OCI-LY7 (cell line): ENCODE measurements around the gene ZDHHC22. TPM values are rescaled to one million over a fixed set of nuclear protein-coding genes. Genes with fewer than 3 reads are reported as not detected.

Experiments
- BruUV-seq: library from RNA; stranded (reverse); fragments of 400-500 nt; replicated peaks from 2 replicates; lab custom pipeline; 2021; lab: Mats Ljungman, UMichigan
- CTCF ChIA-PET: fragments of 300-600 bp; sonication (Branson Sonifier 250); formaldehyde crosslinking; loops from one replicate; lab custom pipeline; 2022; ENCODE audit warnings: antibody characterized with exemption; ENCODE audit not compliant: unreplicated experiment; lab: Charles Lee
- POLR2A ChIA-PET: fragments of 300-600 bp; sonication (Branson Sonifier 250); formaldehyde crosslinking; loops from one replicate; lab custom pipeline; 2022; ENCODE audit warnings: antibody characterized with exemption; lab: Charles Lee
- DNase-seq: peaks from one replicate; pipeline ENCODE4 v3.0.0-alpha.2; 2015; ENCODE audit warnings: low spot score
- H2AFZ ChIP-seq: fragments of 200-600 bp; sonication (generic), shearing (Covaris generic); 2 replicates; pipeline ENCODE4 v1.6.1; 2014; ENCODE audit warnings: mild to moderate bottlenecking, antibody characterized with exemption, low read length, moderate library complexity
- H3K27ac ChIP-seq: fragments of 200-600 bp; sonication (generic); 2 replicates; pipeline ENCODE4 v1.5.1; 2014; ENCODE audit warnings: mixed run types, low read depth, mild to moderate bottlenecking, moderate library complexity, low read length, inconsistent platforms; ENCODE audit not compliant: poor library complexity, severe bottlenecking
- H3K36me3 ChIP-seq: fragments of 200-600 bp; sonication (generic); 2 replicates; pipeline ENCODE4 v1.6.1; 2014; ENCODE audit warnings: mild to moderate bottlenecking, antibody characterized with exemption, low read length, moderate library complexity, mixed read lengths; ENCODE audit not compliant: insufficient read depth
- H3K4me1 ChIP-seq: fragments of 200-600 bp; sonication (generic); 2 replicates; pipeline ENCODE4 v1.5.1; 2014; ENCODE audit warnings: mild to moderate bottlenecking, low read length; ENCODE audit not compliant: insufficient read depth, poor library complexity, severe bottlenecking
- H3K4me2 ChIP-seq: fragments of 200-600 bp; sonication (generic); 2 replicates; pipeline ENCODE4 v1.6.1; 2014; ENCODE audit warnings: mild to moderate bottlenecking, low read length
- H3K4me3 ChIP-seq: fragments of 200-600 bp; sonication (generic); 2 replicates; pipeline ENCODE4 v1.5.1; 2014; ENCODE audit warnings: mild to moderate bottlenecking, low read depth, low read length; ENCODE audit not compliant: poor library complexity, severe bottlenecking
- H3K79me2 ChIP-seq: fragments of 200-600 bp; sonication (generic); 2 replicates; pipeline ENCODE4 v1.6.1; 2016; ENCODE audit warnings: low read depth, mild to moderate bottlenecking, low read length, moderate library complexity, mixed read lengths; ENCODE audit not compliant: insufficient read depth
- H3K9me2 ChIP-seq: fragments of 200-600 bp; sonication (generic); 2 replicates; pipeline ENCODE4 v1.6.1; 2016; ENCODE audit warnings: mild to moderate bottlenecking, low read length, mixed read lengths; ENCODE audit not compliant: insufficient read depth
- H3K9me3 ChIP-seq: fragments of 200-600 bp; sonication (generic); 2 replicates; pipeline ENCODE4 v1.6.1; 2014; ENCODE audit warnings: mild to moderate bottlenecking, mixed run types, low read length, mixed read lengths
- H4K20me1 ChIP-seq: fragments of 200-600 bp; sonication (generic); 2 replicates; pipeline ENCODE4 v1.6.1; 2014; ENCODE audit warnings: mild to moderate bottlenecking, antibody characterized with exemption, low read length, moderate library complexity, mixed read lengths; ENCODE audit not compliant: insufficient read depth
- CTCF ChIP-seq: fragments of 200-600 bp; sonication (generic); conservative IDR thresholded peaks from 2 replicates; pipeline ENCODE4 v1.5.1; 2014; ENCODE audit warnings: mild to moderate bottlenecking, antibody characterized with exemption, low read length, moderate library complexity, mixed read lengths
- EZH2phosphoT487 ChIP-seq: fragments of 200-600 bp; sonication (generic); IDR thresholded peaks from 2 replicates; pipeline ENCODE4 v1.6.1; 2018; ENCODE audit warnings: low read depth, borderline replicate concordance, mild to moderate bottlenecking, mixed run types, antibody characterized with exemption, low read length, moderate library complexity, mixed read lengths
- intact Hi-C: fragments of 100-400 bp; cut with micrococcal nuclease; formaldehyde crosslinking; loops from one replicate; pipeline ENCODE4 v1.10.0; 2022; ENCODE audit not compliant: unreplicated experiment
- total RNA-seq, 2 experiments: library from RNA; depleted of rRNA in 1 of 2; stranded (reverse); fragments of >200 nt in 1 of 2; shearing (Covaris generic) in 1 of 2; gene quantifications; 2 replicates each; pipeline ENCODE4 v1.2.3, GENCODE V29; 2014 to 2022

ZDHHC22 gene
- total RNA-seq, 2 experiments from 2014 or later: not detected

GRCh38 chr14:77157740-77158139, 16.1 kb upstream of the ZDHHC22 start:
- H3K9me3 ChIP-seq: no peaks in the 10 kb centered on the region
- no peak for TF ChIP-seq EZH2phosphoT487
- TF ChIP-seq CTCF: no peak
- H3K4me3 ChIP-seq: no peak overlapping the region
- DNase-seq: no peak
- no peaks in the 10 kb centered on the region for H3K4me1 ChIP-seq
- no peaks in the 10 kb centered on the region for H4K20me1 ChIP-seq
- ChIA-PET POLR2A (no interaction called here), CTCF (no interaction called here)
- intact Hi-C loops: loop anchor here (10.0 kb wide), 1 partner anchor 283 kb away; no protein-coding TSS in a partner anchor
- H3K36me3 ChIP-seq: no peaks in the 10 kb centered on the region
- H3K9me2 ChIP-seq: no peaks in the 10 kb centered on the region
- H2AFZ ChIP-seq: no peak overlapping the region
- H3K27ac ChIP-seq: no peak overlapping the region
- H3K79me2 ChIP-seq: no peaks in the 10 kb centered on the region
- no peak overlapping the region for H3K4me2 ChIP-seq
- BruUV-seq: no TSS peak

- POLR2A ChIA-PET: interaction anchor here (0.6 kb wide), 1 partner anchor 436 kb away, joined by 6 read pairs; no protein-coding TSS in a partner anchor
- BruUV-seq: no TSS peak
Measured at GRCh38 chr14:77155083-77155482, 13.5 kb upstream of the ZDHHC22 start.

More at GRCh38 chr14:77155083-77155482, 13.5 kb upstream of the ZDHHC22 start:
- H4K20me1 ChIP-seq: no peaks in the 10 kb centered on the region
- H3K79me2 ChIP-seq: no peaks in the 10 kb centered on the region
- no peak overlapping the region for H3K4me3 ChIP-seq
- intact Hi-C loops: loop anchor here (10.0 kb wide), 1 partner anchor 280 kb away; no protein-coding TSS in a partner anchor
- no peaks in the 10 kb centered on the region for H3K9me3 ChIP-seq
- H3K27ac ChIP-seq: no peak overlapping the region
- TF ChIP-seq CTCF: no peak
- TF ChIP-seq EZH2phosphoT487: no peak
- H3K4me2 ChIP-seq: no peak overlapping the region
- DNase-seq: no peak
- H3K4me1 ChIP-seq: peaks cover 7% of the 10 kb centered on the region
- CTCF ChIA-PET: interaction anchor here (0.6 kb wide), 1 partner anchor 52 kb away, joined by 6 read pairs; no protein-coding TSS in a partner anchor
- H2AFZ ChIP-seq: no peak overlapping the region
- H3K9me2 ChIP-seq: no peaks in the 10 kb centered on the region
- no peaks in the 10 kb centered on the region for H3K36me3 ChIP-seq
